ENCODE results near the gene RC3H2. TPM values are rescaled to one million over a fixed set of nuclear protein-coding genes. Genes with fewer than 3 reads are reported as not detected.

RC3H2 gene
- total and polyA plus RNA-seq, 10 of the 15 experiments (the other 5 are each of a cell fraction or from before 2014, with no cell fraction given): 7.2 to 25.5 (median 16.1) TPM

DNA sequence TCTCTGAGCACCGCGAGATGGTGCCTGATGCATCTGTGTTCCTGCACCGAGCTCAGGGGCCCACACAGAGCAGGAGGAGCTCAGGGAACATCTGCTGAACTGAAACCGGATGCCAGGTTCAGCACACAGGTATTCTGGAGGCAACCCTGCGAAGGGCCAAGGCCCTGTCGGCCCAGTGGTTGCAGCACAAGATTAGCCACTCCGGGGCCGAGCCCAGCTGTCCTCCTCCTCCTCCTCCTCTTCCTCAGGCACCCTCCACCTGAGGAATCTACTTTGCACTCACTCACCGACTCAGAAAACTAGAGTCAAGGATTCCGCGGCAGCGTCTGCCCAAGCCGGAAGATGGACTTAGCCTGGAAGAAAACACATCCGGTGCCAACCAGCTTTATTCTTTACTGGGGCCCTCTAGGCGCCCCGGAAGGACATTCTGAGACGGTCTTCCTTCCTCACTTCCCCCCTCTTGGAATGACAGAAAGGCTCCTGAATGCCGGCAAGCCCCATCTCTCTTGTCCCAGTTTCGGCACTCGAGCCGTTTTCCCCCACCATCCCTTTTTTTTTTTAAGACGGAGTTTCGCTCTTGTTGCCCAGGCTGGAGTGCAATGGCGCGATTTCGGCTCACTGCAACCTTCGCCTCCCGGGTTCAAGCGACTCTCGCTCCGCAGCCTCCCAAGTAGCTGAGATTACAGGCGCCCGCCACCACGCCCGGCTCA, 8.0 kb upstream of the RC3H2 start, which contains the start of gene ZBTB6 (continued):
- TF ChIP-seq, protein P1, sequence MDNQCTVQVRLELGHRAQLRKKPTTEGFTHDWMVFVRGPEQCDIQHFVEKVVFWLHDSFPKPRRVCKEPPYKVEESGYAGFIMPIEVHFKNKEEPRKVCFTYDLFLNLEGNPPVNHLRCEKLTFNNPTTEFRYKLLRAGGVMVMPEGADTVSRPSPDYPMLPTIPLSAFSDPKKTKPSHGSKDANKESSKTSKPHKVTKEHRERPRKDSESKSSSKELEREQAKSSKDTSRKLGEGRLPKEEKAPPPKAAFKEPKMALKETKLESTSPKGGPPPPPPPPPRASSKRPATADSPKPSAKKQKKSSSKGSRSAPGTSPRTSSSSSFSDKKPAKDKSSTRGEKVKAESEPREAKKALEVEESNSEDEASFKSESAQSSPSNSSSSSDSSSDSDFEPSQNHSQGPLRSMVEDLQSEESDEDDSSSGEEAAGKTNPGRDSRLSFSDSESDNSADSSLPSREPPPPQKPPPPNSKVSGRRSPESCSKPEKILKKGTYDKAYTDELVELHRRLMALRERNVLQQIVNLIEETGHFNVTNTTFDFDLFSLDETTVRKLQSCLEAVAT (IDR thresholded peaks at IDR 0.05): peak; percentile 75; the same call in 1 of the 2 replicates
- TF ChIP-seq, protein P2, sequence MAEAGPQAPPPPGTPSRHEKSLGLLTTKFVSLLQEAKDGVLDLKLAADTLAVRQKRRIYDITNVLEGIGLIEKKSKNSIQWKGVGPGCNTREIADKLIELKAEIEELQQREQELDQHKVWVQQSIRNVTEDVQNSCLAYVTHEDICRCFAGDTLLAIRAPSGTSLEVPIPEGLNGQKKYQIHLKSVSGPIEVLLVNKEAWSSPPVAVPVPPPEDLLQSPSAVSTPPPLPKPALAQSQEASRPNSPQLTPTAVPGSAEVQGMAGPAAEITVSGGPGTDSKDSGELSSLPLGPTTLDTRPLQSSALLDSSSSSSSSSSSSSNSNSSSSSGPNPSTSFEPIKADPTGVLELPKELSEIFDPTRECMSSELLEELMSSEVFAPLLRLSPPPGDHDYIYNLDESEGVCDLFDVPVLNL (IDR thresholded peaks at IDR 0.05; ENCODE audit: low read depth, low read length): no peak
- TF ChIP-seq WRNIP1 (IDR thresholded peaks at IDR 0.05; ENCODE audit: borderline replicate concordance, low read depth, low read length) (no peak), IRF4 (IDR thresholded peaks at IDR 0.05; ENCODE audit: low read depth, low read length) (peak; percentile 74), YY1 (IDR thresholded peaks at IDR 0.05; ENCODE audit: low read depth, low read length) (peak; percentile 56; the same call in 1 of the 2 replicates), BMI1 (IDR thresholded peaks at IDR 0.05; ENCODE audit: borderline replicate concordance) (no peak), STAT1 (conservative IDR thresholded peaks at IDR 0.05) (0 out of 2 replicates have a peak, but pooled peaks have one; percentile 47), RFX5 (IDR thresholded peaks at IDR 0.05; ENCODE audit: low read depth, low read length) (0 out of 2 replicates have a peak, but pooled peaks have one; percentile 10), NR2F1 (conservative IDR thresholded peaks at IDR 0.05) (no peak), CBX5 (IDR thresholded peaks at IDR 0.05; ENCODE audit: low read depth) (0 out of 2 replicates have a peak, but pooled peaks have one; percentile 55), ZNF384 (IDR thresholded peaks at IDR 0.05; ENCODE audit: borderline replicate concordance, low read depth, low read length) (no peak), ZZZ3 (IDR thresholded peaks at IDR 0.05; ENCODE audit: control insufficient read depth, insufficient read length, low read depth) (no peak), NFYB (IDR thresholded peaks at IDR 0.05; ENCODE audit: insufficient read depth, low read depth, low read length) (no peak), ZNF274 (IDR thresholded peaks at IDR 0.05; ENCODE audit: insufficient read depth, insufficient read length) (no peak), JUND (IDR thresholded peaks at IDR 0.05; ENCODE audit: low read depth, low read length) (no peak), ZNF207 (IDR thresholded peaks at IDR 0.05; ENCODE audit: borderline replicate concordance) (peak; percentile 82; the same call in 1 of the 2 replicates), SUZ12 (IDR thresholded peaks at IDR 0.05; ENCODE audit: unreplicated experiment) (no peak)
- TF ChIP-seq, protein P3, sequence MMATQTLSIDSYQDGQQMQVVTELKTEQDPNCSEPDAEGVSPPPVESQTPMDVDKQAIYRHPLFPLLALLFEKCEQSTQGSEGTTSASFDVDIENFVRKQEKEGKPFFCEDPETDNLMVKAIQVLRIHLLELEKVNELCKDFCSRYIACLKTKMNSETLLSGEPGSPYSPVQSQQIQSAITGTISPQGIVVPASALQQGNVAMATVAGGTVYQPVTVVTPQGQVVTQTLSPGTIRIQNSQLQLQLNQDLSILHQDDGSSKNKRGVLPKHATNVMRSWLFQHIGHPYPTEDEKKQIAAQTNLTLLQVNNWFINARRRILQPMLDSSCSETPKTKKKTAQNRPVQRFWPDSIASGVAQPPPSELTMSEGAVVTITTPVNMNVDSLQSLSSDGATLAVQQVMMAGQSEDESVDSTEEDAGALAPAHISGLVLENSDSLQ (IDR thresholded peaks at IDR 0.05): peak; percentile 54; the same call in 1 of the 2 replicates
- TF ChIP-seq, protein P4, sequence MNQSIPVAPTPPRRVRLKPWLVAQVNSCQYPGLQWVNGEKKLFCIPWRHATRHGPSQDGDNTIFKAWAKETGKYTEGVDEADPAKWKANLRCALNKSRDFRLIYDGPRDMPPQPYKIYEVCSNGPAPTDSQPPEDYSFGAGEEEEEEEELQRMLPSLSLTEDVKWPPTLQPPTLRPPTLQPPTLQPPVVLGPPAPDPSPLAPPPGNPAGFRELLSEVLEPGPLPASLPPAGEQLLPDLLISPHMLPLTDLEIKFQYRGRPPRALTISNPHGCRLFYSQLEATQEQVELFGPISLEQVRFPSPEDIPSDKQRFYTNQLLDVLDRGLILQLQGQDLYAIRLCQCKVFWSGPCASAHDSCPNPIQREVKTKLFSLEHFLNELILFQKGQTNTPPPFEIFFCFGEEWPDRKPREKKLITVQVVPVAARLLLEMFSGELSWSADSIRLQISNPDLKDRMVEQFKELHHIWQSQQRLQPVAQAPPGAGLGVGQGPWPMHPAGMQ (IDR thresholded peaks at IDR 0.05; ENCODE audit: borderline replicate concordance): no peak
- TF ChIP-seq, protein P5, sequence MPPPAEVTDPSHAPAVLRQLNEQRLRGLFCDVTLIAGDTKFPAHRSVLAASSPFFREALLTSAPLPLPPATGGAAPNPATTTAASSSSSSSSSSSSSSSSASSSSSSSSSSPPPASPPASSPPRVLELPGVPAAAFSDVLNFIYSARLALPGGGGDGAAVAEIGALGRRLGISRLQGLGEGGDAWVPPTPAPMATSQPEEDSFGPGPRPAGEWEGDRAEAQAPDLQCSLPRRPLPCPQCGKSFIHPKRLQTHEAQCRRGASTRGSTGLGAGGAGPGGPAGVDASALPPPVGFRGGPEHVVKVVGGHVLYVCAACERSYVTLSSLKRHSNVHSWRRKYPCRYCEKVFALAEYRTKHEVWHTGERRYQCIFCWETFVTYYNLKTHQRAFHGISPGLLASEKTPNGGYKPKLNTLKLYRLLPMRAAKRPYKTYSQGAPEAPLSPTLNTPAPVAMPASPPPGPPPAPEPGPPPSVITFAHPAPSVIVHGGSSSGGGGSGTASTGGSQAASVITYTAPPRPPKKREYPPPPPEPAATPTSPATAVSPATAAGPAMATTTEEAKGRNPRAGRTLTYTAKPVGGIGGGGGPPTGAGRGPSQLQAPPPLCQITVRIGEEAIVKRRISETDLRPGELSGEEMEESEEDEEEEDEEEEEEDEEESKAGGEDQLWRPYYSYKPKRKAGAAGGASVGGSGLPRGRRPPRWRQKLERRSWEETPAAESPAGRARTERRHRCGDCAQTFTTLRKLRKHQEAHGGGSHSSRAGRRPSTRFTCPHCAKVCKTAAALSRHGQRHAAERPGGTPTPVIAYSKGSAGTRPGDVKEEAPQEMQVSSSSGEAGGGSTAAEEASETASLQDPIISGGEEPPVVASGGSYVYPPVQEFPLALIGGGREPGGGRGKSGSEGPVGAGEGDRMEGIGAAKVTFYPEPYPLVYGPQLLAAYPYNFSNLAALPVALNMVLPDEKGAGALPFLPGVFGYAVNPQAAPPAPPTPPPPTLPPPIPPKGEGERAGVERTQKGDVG (CRISPR knock-in tag; IDR thresholded peaks at IDR 0.05): 0 out of 2 replicates have a peak, but pooled peaks have one; percentile 25
